ENCODE results near the gene OXT. TPM values are rescaled to one million over a fixed set of nuclear protein-coding genes. Genes with fewer than 3 reads are reported as not detected.

Gene OXT
- total and polyA plus RNA-seq, 2 of the 13 experiments (the other 11 are each of a cell fraction or from before 2014, with no cell fraction given), result not detected

- TF ChIP-seq ZNF318 (CRISPR knock-in tag; IDR thresholded peaks at IDR 0.05), result no peak
- peak; percentile 42; the same call in 1 of the 2 replicates for TF ChIP-seq SP4 (CRISPR knock-in tag; IDR thresholded peaks at IDR 0.05)
- TF ChIP-seq DPF2 (CRISPR knock-in tag; IDR thresholded peaks at IDR 0.05; ENCODE audit: borderline replicate concordance, low read depth), result 0 out of 2 replicates have a peak, but pooled peaks have one; percentile 24
- TF ChIP-seq ZNF432 (CRISPR knock-in tag; IDR thresholded peaks at IDR 0.05; ENCODE audit: borderline replicate concordance), result no peak
- TF ChIP-seq ZSCAN21 (CRISPR knock-in tag; IDR thresholded peaks at IDR 0.05; ENCODE audit: borderline replicate concordance), result no peak
- TF ChIP-seq ZNF776 (CRISPR knock-in tag; IDR thresholded peaks at IDR 0.05), result no peak
- peak; percentile 1; the same call in 1 of the 2 replicates for TF ChIP-seq THAP9 (CRISPR knock-in tag; IDR thresholded peaks at IDR 0.05; ENCODE audit: borderline replicate concordance)
- no peak for TF ChIP-seq HMGXB3 (CRISPR knock-in tag; IDR thresholded peaks at IDR 0.05; ENCODE audit: borderline replicate concordance)
- TF ChIP-seq KMT2B (CRISPR knock-in tag; IDR thresholded peaks at IDR 0.05), result no peak
- TF ChIP-seq FOXM1 (CRISPR knock-in tag; IDR thresholded peaks at IDR 0.05), result no peak
- 0 out of 2 replicates have a peak, but pooled peaks have one; percentile 14 for TF ChIP-seq PITX1 (CRISPR knock-in tag; IDR thresholded peaks at IDR 0.05)
- 0 out of 2 replicates have a peak, but pooled peaks have one; percentile 2 for TF ChIP-seq EEA1 (CRISPR knock-in tag; IDR thresholded peaks at IDR 0.05; ENCODE audit: borderline replicate concordance)
- TF ChIP-seq BRD4 (CRISPR knock-in tag; IDR thresholded peaks at IDR 0.05), result no peak
Measured at GRCh38 chr20:3044336-3044965, 27.0 kb upstream of the OXT start (continued).
